Fibroblast of lung (primary cell): Measurements from ENCODE around the gene PRSS50.

Source experiments
- CTCF ChIP-seq, 2 donors: IDR thresholded peaks in 1 of 2; conservative IDR thresholded peaks in 1 of 2; 1 replicate in 1 of 2; 2 replicates in 1 of 2; pipeline ENCODE4 v1.5.1; 2011 to 2012; ENCODE audit warnings: low read length in 2 of 2, control low read depth in 1 of 2, inconsistent platforms in 1 of 2, low read depth in 1 of 2, mild to moderate bottlenecking in 1 of 2
- EZH2 ChIP-seq: IDR thresholded peaks from 2 replicates; pipeline ENCODE4 v1.5.1; 2012; ENCODE audit warnings: low read length, control low read depth, mild to moderate bottlenecking; ENCODE audit errors: missing control alignments

- TF ChIP-seq CTCF (conservative IDR thresholded peaks at IDR 0.05 in 1 of 2, IDR thresholded peaks at IDR 0.05 in 1 of 2; ENCODE audit: low read depth in 1 of 2, low read length in 2 of 2) (peak in 1 of 2 donors; percentile 11), EZH2 (no peak)
These were observed at the start of gene PRSS50 for GRCh38 chr3:46717447-46718231.
